Measurements from ENCODE around the gene IFNB1. TPM values are rescaled to one million over a fixed set of nuclear protein-coding genes. Genes with fewer than 3 reads are reported as not detected.
A peak's percentile ranks its signal among the peaks of the same experiment; 100 is the strongest.

Gene IFNB1
- total RNA-seq, 2 experiments from 2014 or later, result not detected

- Histone ChIP-seq H3K4me1 (ENCODE audit: insufficient read depth, low read length) (peaks cover 5% of the 10 kb centered on the region), H3K27ac (ENCODE audit: low read depth in 1 of 2, low read length in 2 of 2) (no peak overlapping the region), H3K36me3 (ENCODE audit: insufficient read depth, low read length) (no peaks in the 10 kb centered on the region), H3K9me3 (ENCODE audit: control insufficient read depth in 1 of 2, insufficient read depth in 1 of 2, low read length in 2 of 2) (no peaks in the 10 kb centered on the region), H3K27me3 (ENCODE audit: control insufficient read depth in 1 of 2, insufficient read depth in 2 of 2, low read length in 2 of 2) (no peaks in the 10 kb centered on the region), H3K4me3 (ENCODE audit: low read length) (no peak overlapping the region)
- H3K27ac Mint-ChIP-seq, result no peak overlapping the region
- no peak overlapping the region for H3K4me3 Mint-ChIP-seq
- H3K27me3 Mint-ChIP-seq, result no peaks in the 10 kb centered on the region
- POLR2A ChIA-PET, result no interaction called here
- CTCF ChIA-PET, result no interaction called here
- intact Hi-C loops (cut with DNase I, micrococcal nuclease), result no loop called here
- ATAC-seq (ENCODE audit: poor library complexity) (no peak), DNase-seq (no peak)
- peaks cover 8% of the 10 kb centered on the region for H3K4me1 Mint-ChIP-seq (ENCODE audit: low read depth)
- H3K36me3 Mint-ChIP-seq (ENCODE audit: low read depth), result no peaks in the 10 kb centered on the region
- no peak for TF ChIP-seq CTCF (IDR thresholded peaks at IDR 0.05)
- H3K9me3 Mint-ChIP-seq, result no peaks in the 10 kb centered on the region
These were observed 33.9 kb downstream of the IFNB1 start for GRCh38 chr9:21043841-21044240.

GRCh38 chr9:21042466-21042865, 35.3 kb downstream of the IFNB1 start:
- no peak overlapping the region for H3K4me3 Mint-ChIP-seq
- H3K27me3 Mint-ChIP-seq, result no peaks in the 10 kb centered on the region
- intact Hi-C loops (cut with DNase I, micrococcal nuclease), result no loop called here
- H3K27me3 ChIP-seq (ENCODE audit: control insufficient read depth in 1 of 2, insufficient read depth in 2 of 2, low read length in 2 of 2), result no peaks in the 10 kb centered on the region
- no peak for ATAC-seq (ENCODE audit: poor library complexity)
- H3K4me3 ChIP-seq (ENCODE audit: low read length), result no peak overlapping the region
- H3K9me3 ChIP-seq (ENCODE audit: control insufficient read depth in 1 of 2, insufficient read depth in 1 of 2, low read length in 2 of 2), result no peaks in the 10 kb centered on the region
- DNase-seq, result no peak
- no peak overlapping the region for H3K27ac Mint-ChIP-seq
- H3K36me3 Mint-ChIP-seq (ENCODE audit: low read depth), result no peaks in the 10 kb centered on the region
- peaks cover 5% of the 10 kb centered on the region for H3K4me1 ChIP-seq (ENCODE audit: insufficient read depth, low read length)
- ChIA-PET CTCF (no interaction called here), POLR2A (no interaction called here)
- no peaks in the 10 kb centered on the region for H3K9me3 Mint-ChIP-seq
- H3K36me3 ChIP-seq (ENCODE audit: insufficient read depth, low read length), result no peaks in the 10 kb centered on the region
- peaks cover 8% of the 10 kb centered on the region for H3K4me1 Mint-ChIP-seq (ENCODE audit: low read depth)
- no peak overlapping the region for H3K27ac ChIP-seq (ENCODE audit: low read depth in 1 of 2, low read length in 2 of 2)
- TF ChIP-seq CTCF (IDR thresholded peaks at IDR 0.05), result no peak

- Mint-ChIP-seq H3K36me3 (ENCODE audit: low read depth) (no peaks in the 10 kb centered on the region), H3K27ac (no peak overlapping the region), H3K9me3 (no peaks in the 10 kb centered on the region), H3K4me1 (ENCODE audit: low read depth) (peaks cover 8% of the 10 kb centered on the region), H3K4me3 (no peak overlapping the region), H3K27me3 (no peaks in the 10 kb centered on the region)
- ATAC-seq (ENCODE audit: poor library complexity) (no peak), DNase-seq (peak in 1 of 14 experiments; percentile 20)
- ChIA-PET CTCF (no interaction called here), POLR2A (interaction anchor here (0.7 to 1.3 kb wide), 4 partner anchors 8 to 417 kb away, joined by 3 to 6 read pairs (median 4); partner anchors contain the start of genes HACD4 and MLLT3)
- Histone ChIP-seq H3K36me3 (ENCODE audit: insufficient read depth, low read length) (no peaks in the 10 kb centered on the region), H3K4me1 (ENCODE audit: insufficient read depth, low read length) (peaks cover 5% of the 10 kb centered on the region), H3K27me3 (ENCODE audit: control insufficient read depth in 1 of 2, insufficient read depth in 2 of 2, low read length in 2 of 2) (no peaks in the 10 kb centered on the region), H3K4me3 (ENCODE audit: low read length) (no peak overlapping the region), H3K27ac (ENCODE audit: low read depth in 1 of 2, low read length in 2 of 2) (no peak overlapping the region), H3K9me3 (ENCODE audit: control insufficient read depth in 1 of 2, insufficient read depth in 1 of 2, low read length in 2 of 2) (no peaks in the 10 kb centered on the region)
- no peak for TF ChIP-seq CTCF (IDR thresholded peaks at IDR 0.05)
- intact Hi-C loops (cut with DNase I, micrococcal nuclease), result no loop called here
These were observed 38.4 kb downstream of the IFNB1 start for GRCh38 chr9:21039302-21039701.

Data from CD4-positive, alpha-beta T cell (primary cell).